ENCODE measurements around the gene OGFR. TPM values are rescaled to one million over a fixed set of nuclear protein-coding genes. Genes with fewer than 3 reads are reported as not detected.

Gene OGFR
- total RNA-seq, 1 experiment from 2014 or later = 73.6 TPM

DNA sequence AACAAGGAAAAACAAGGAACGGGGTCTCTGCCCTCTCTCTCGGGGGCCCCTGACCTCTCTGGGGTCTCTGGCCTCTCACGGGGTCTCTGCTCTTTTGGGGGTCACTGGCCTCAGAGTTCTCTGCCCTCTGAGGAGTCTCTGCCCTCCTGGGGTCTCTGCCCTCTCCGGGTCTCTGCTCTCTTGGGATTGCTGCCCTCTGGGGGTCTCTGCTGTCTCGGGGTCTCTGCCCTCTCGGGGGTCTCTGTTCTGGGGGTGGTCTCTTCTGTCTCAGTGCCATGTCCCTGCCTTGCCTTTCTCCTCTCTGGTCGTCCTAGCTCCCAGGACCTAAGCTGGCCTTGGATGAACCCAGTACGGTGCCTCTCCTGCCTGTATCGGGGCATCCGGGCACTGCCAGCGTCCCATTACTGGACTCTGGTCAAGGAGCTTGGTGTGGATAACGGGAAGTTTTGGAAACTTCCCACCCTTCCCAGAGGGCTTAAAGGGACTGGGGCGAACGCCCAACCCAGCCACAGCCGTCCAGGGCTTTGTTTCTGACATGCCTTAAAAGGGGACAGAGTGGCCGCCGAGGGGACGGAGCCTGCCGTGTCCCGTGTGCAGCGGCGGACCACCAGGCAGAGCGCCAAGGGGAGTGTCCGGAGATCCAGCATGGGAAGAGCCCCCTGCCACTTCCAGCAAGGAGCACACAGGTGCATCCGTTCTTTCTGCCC, 33.1 kb upstream of the OGFR start (continued):
- TF ChIP-seq, protein P1, sequence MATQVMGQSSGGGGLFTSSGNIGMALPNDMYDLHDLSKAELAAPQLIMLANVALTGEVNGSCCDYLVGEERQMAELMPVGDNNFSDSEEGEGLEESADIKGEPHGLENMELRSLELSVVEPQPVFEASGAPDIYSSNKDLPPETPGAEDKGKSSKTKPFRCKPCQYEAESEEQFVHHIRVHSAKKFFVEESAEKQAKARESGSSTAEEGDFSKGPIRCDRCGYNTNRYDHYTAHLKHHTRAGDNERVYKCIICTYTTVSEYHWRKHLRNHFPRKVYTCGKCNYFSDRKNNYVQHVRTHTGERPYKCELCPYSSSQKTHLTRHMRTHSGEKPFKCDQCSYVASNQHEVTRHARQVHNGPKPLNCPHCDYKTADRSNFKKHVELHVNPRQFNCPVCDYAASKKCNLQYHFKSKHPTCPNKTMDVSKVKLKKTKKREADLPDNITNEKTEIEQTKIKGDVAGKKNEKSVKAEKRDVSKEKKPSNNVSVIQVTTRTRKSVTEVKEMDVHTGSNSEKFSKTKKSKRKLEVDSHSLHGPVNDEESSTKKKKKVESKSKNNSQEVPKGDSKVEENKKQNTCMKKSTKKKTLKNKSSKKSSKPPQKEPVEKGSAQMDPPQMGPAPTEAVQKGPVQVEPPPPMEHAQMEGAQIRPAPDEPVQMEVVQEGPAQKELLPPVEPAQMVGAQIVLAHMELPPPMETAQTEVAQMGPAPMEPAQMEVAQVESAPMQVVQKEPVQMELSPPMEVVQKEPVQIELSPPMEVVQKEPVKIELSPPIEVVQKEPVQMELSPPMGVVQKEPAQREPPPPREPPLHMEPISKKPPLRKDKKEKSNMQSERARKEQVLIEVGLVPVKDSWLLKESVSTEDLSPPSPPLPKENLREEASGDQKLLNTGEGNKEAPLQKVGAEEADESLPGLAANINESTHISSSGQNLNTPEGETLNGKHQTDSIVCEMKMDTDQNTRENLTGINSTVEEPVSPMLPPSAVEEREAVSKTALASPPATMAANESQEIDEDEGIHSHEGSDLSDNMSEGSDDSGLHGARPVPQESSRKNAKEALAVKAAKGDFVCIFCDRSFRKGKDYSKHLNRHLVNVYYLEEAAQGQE (IDR thresholded peaks at IDR 0.05; ENCODE audit: low read depth) = no peak

DNA sequence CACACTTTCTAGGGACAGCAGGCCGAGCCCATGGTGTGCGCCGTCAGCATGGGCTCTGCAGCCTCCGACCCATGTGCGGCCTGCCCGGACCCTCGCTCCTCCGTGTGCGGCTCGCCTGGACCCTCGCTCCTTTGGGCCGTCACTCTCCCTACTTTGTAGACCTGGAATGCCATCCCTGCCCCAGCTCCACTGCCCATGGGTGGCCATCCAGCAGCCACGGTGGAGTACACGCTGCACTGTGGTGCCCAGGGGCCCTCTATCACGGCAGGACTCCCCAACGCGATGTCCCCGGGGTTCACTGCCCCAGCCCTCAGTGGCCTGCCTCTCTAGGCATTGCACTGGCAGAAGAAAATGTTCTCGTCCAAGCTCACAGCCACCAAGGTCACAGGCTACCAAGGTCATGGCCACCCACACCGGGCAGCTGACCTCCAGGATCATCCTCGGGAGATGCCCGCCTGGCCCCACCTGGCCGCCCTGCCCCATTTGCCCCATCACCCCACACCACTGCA, 32.5 kb upstream of the OGFR start:
- Histone ChIP-seq H2AFZ (ENCODE audit: low read depth, low read length, poor library complexity, severe bottlenecking) (no peak overlapping the region), H3K27me3 (ENCODE audit: insufficient read depth, low read length) (no peaks in the 10 kb centered on the region), H3K4me1 (ENCODE audit: control insufficient read depth in 1 of 2, insufficient read depth in 2 of 2, low read length in 2 of 2) (peaks cover 10 to 45% of the 10 kb centered on the region in 2 experiments; a peak in 3 of 4 replicates), H3K9me3 (ENCODE audit: control insufficient read depth in 1 of 2, insufficient read depth in 1 of 2, low read depth in 1 of 2, low read length in 2 of 2) (no peaks in the 10 kb centered on the region), H3K36me3 (ENCODE audit: control insufficient read depth in 1 of 2, insufficient read depth in 2 of 2, low read length in 2 of 2) (no peaks in the 10 kb centered on the region), H3K27ac (ENCODE audit: low read depth, low read length) (no peak overlapping the region), H3K79me2 (ENCODE audit: insufficient read depth, low read length) (peaks cover 6% of the 10 kb centered on the region; the same call in 1 of the 2 replicates), H3K4me3 (replicated peaks in 1 of 2; ENCODE audit: low read depth in 1 of 2, low read length in 2 of 2) (no peak overlapping the region), H3K9me2 (ENCODE audit: insufficient read depth) (no peaks in the 10 kb centered on the region), H4K20me1 (ENCODE audit: insufficient read depth) (no peaks in the 10 kb centered on the region), H3K9ac (ENCODE audit: low read length) (no peak overlapping the region), H3K4me2 (ENCODE audit: low read length) (no peak overlapping the region)
- ChIA-PET POLR2A (no interaction called here), CTCF (interaction anchor here (1.8 kb wide), 1 partner anchor 19 kb away, joined by 6 read pairs; no protein-coding TSS in a partner anchor), RAD21 (ENCODE audit: low non-redundant PET in 1 of 2, low total read pairs in 2 of 2, uncharacterized antibody in 2 of 2, unreplicated experiment in 2 of 2) (no interaction called here)
- no peak for DNase-seq (ENCODE audit: low read depth, low spot score)
- TF ChIP-seq, protein P2, sequence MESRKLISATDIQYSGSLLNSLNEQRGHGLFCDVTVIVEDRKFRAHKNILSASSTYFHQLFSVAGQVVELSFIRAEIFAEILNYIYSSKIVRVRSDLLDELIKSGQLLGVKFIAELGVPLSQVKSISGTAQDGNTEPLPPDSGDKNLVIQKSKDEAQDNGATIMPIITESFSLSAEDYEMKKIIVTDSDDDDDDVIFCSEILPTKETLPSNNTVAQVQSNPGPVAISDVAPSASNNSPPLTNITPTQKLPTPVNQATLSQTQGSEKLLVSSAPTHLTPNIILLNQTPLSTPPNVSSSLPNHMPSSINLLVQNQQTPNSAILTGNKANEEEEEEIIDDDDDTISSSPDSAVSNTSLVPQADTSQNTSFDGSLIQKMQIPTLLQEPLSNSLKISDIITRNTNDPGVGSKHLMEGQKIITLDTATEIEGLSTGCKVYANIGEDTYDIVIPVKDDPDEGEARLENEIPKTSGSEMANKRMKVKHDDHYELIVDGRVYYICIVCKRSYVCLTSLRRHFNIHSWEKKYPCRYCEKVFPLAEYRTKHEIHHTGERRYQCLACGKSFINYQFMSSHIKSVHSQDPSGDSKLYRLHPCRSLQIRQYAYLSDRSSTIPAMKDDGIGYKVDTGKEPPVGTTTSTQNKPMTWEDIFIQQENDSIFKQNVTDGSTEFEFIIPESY (IDR thresholded peaks at IDR 0.05; ENCODE audit: extremely low read depth, insufficient replicate concordance, low read length) = no peak
- TF ChIP-seq TCF7L2 (IDR thresholded peaks at IDR 0.05; ENCODE audit: borderline replicate concordance, extremely low read depth, insufficient read depth, insufficient read length) (no peak), YY1 (IDR thresholded peaks at IDR 0.05; ENCODE audit: extremely low read depth, insufficient replicate concordance, low read depth, low read length) (no peak), EGR1 (IDR thresholded peaks at IDR 0.05; ENCODE audit: low read depth) (no peak), SRF (IDR thresholded peaks at IDR 0.05; ENCODE audit: low read depth) (no peak), POLR2A (IDR thresholded peaks at IDR 0.05; ENCODE audit: borderline replicate concordance, extremely low read depth, insufficient read depth, insufficient read length) (no peak), SP1 (IDR thresholded peaks at IDR 0.05; ENCODE audit: low read depth) (no peak), POLR2AphosphoS5 (IDR thresholded peaks at IDR 0.05; ENCODE audit: low read depth, low read length) (no peak), ZNF274 (IDR thresholded peaks at IDR 0.05; ENCODE audit: low read depth, low read length) (no peak)
- TF ChIP-seq, protein P3, sequence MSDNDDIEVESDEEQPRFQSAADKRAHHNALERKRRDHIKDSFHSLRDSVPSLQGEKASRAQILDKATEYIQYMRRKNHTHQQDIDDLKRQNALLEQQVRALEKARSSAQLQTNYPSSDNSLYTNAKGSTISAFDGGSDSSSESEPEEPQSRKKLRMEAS (IDR thresholded peaks at IDR 0.05) = no peak
- intact Hi-C loops (cut with micrococcal nuclease) = no loop called here
- no peak for ATAC-seq
- no TSS peak for BruUV-seq (replicated peaks)

All from HCT116 (cell line).